HG02623 (cell line): ENCODE data around the gene OAS2.
"Not testable (repeated sequence)": the region's sequence is repeated elsewhere in the genome, so short reads cannot be mapped to it uniquely, and the experiment has no call there.

ENCODE experiments used
- ATAC-seq: cut with Tn5 transposase; IDR thresholded peaks from one replicate; pipeline ENCODE4 v1.9.1; 2021; ENCODE audit warnings: moderate library complexity; ENCODE audit not compliant: unreplicated experiment

Gene OAS2

DNA sequence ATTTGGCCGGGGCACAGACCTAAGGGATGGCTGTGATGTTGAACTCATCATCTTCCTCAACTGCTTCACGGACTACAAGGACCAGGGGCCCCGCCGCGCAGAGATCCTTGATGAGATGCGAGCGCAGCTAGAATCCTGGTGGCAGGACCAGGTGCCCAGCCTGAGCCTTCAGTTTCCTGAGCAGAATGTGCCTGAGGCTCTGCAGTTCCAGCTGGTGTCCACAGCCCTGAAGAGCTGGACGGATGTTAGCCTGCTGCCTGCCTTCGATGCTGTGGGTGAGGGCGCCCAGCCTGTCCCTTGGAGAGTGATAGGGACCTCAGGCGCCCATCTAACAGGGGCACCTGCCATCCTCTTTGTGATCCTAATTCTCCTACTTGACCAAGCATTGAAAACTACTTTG, 27.6 kb upstream of the OAS2 start:
- ATAC-seq = no peak

DNA sequence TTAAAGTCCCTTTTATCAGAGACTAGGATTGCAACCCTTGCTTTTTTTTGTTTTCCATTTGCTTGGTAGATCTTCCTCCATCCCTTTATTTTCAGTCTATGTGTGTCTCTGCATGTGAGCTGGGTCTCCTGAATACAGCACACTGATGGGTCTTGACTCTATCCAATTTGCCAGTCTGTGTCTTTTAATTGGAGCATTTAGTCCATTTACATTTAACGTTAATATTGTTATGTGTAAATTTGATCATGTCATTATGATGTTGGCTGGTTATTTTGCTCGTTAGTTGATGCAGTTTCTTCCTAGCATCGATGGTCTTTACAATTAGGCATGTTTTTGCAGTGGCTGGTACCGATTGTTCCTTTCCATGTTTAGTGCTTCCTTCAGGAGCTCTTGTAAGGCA, 21.2 kb upstream of the OAS2 start:
- ATAC-seq = not testable (repeated sequence)

DNA sequence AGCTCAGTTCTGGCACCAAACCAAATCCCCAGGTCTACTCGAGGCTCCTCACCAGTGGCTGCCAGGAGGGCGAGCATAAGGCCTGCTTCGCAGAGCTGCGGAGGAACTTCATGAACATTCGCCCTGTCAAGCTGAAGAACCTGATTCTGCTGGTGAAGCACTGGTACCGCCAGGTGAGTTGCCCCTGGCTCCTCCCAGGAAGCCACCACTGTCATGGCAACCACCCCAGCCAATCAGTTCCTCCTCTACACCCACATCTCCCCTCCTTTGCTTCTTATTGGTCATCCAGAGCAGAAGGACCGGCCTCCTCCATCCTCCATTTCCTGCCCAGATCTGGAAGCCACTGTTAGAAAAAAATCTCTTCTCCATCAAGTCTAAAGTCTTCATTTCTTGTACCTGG, 17.2 kb upstream of the OAS2 start:
- no peak for ATAC-seq

DNA sequence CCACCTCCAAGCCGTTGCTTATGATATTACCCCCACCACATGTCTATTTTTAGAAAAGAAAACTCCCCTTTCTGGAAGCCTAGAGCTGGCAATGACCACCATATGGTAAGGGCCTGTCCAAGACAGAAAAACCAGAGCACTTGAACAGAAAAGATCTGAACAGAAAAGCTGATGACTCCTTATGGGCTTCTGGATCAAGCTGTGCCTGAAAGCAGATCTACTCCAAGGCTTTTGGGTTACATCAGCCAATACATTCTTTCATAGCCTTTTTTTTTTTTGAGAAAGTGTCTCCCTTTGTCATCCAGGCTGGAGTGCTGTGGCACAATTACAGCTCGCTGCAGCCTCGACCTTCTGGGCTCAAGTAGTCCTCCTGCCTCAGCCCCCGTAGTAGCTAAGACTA, 16.8 kb upstream of the OAS2 start:
- no peak for ATAC-seq

DNA sequence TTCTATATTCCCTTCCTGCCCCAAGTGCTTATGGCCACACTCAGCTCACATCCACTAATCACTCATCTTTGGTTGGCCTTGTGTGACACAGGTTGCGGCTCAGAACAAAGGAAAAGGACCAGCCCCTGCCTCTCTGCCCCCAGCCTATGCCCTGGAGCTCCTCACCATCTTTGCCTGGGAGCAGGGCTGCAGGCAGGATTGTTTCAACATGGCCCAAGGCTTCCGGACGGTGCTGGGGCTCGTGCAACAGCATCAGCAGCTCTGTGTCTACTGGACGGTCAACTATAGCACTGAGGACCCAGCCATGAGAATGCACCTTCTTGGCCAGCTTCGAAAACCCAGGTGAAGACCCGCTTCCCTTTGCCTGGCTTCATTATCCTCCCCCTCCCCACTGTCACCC, 15.8 kb upstream of the OAS2 start:
- no peak for ATAC-seq

DNA sequence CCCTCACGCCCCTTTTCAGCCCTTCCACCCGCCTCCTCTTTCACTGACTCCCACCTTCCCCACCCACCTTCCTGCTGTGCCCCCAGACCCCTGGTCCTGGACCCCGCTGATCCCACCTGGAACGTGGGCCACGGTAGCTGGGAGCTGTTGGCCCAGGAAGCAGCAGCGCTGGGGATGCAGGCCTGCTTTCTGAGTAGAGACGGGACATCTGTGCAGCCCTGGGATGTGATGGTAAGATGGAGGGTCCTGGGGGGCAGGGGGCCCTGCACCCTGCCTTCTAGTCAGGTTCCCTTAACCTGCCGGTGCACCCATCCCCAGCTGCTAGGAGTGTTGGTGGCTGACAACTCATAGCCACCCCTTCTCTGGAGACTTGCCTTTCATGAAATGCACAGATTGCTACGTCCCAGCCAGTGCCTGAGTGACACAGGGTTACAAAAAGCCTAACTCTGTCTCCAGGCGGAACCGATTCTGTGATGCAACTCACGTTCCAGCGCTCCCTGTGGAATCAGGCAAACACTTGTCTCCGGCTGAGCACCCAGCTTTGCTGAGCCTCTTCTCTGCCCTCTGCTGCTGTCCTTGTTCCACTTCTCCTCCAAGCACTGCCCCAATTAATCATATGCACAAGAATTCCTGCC, 15.0 kb upstream of the OAS2 start:
- no peak for ATAC-seq

DNA sequence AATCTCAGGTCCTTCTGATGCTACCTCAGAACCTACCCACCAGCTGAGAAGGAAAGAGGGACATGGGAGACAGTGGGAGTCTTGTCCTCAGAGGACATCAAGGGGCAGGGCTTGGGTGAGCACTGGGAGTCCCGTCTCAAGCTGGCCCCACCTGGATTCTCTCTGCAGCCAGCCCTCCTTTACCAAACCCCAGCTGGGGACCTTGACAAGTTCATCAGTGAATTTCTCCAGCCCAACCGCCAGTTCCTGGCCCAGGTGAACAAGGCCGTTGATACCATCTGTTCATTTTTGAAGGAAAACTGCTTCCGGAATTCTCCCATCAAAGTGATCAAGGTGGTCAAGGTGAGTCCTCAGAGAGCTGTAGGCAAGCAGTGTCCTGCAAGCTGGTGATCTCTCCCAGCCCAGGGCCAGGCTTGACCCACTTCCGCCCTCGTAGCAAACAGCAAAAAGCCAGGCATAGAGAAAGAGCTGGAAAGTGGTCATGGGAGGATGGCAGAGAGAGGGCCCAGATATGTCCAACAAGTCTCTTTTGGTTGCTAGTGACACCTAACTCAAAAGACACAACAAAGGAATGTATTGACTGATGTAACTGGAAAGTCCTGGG, 14.2 kb upstream of the OAS2 start:
- ATAC-seq = no peak

DNA sequence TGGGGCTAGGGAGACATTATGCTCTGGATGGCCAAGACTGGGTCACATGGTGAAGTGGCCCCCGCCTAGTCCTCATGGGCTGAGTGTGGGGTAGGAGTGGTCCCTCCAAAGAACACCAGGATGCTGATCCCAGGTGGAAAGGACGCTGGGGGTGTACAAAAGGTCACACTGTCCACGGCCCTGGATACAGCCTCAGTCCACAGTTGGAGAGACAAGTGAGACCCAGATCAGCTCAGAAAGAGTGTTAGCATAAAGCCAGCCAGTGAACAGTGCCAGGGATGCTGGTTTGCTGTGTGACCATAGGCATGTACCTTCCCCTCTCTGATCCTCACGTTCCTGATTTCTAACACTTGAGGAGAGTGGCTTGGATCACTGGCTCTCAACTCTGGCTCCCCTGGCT, 13.4 kb upstream of the OAS2 start:
- no peak for ATAC-seq

DNA sequence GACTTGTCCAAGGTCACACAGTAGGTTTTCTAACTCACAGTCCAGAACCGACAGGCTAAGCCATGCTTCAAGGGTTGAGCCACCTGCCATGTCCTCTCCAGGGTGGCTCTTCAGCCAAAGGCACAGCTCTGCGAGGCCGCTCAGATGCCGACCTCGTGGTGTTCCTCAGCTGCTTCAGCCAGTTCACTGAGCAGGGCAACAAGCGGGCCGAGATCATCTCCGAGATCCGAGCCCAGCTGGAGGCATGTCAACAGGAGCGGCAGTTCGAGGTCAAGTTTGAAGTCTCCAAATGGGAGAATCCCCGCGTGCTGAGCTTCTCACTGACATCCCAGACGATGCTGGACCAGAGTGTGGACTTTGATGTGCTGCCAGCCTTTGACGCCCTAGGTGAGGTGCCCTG, 12.7 kb upstream of the OAS2 start:
- ATAC-seq = no peak

DNA sequence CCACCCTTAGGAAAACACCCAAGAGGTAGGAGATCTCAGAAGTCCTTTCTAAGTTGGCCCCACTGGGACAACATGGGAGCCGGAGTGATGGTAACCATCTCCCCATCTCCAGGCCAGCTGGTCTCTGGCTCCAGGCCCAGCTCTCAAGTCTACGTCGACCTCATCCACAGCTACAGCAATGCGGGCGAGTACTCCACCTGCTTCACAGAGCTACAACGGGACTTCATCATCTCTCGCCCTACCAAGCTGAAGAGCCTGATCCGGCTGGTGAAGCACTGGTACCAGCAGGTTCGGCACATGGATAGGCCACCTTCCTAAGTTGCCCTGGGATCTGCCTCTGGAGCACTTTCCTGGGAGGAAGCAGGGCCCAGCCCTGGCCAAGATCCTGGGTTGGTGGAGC, 11.0 kb upstream of the OAS2 start:
- no peak for ATAC-seq

DNA sequence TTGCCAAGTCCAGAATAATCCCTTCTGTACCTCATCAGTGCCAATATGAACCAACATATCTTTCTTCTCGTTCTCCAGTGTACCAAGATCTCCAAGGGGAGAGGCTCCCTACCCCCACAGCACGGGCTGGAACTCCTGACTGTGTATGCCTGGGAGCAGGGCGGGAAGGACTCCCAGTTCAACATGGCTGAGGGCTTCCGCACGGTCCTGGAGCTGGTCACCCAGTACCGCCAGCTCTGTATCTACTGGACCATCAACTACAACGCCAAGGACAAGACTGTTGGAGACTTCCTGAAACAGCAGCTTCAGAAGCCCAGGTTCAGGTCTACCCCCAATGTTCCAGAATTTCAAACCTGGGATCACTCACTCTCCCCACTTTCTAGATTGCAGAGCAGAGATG, 10.5 kb upstream of the OAS2 start:
- no peak for ATAC-seq

DNA sequence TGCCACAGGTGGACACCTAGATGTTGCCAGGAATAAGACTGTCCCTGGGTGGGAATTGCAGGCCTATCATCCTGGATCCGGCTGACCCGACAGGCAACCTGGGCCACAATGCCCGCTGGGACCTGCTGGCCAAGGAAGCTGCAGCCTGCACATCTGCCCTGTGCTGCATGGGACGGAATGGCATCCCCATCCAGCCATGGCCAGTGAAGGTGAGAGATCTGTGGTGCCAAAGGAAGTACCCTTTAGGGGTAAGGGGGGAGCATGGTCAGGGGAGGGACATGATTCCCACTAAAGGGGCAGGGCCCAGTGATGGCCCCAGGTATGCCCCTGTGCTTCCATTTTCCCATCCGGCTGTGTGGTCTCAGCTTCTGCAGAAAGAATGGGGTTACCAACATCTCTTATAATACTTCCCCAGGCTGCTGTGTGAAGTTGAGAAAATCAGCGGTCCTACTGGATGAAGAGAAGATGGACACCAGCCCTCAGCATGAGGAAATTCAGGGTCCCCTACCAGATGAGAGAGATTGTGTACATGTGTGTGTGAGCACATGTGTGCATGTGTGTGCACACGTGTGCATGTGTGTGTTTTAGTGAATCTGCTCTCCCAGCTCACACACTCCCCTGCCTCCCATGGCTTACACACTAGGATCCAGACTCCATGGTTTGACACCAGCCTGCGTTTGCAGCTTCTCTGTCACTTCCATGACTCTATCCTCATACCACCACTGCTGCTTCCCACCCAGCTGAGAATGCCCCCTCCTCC, 8.6 kb upstream of the OAS2 start:
- ATAC-seq = no peak

DNA sequence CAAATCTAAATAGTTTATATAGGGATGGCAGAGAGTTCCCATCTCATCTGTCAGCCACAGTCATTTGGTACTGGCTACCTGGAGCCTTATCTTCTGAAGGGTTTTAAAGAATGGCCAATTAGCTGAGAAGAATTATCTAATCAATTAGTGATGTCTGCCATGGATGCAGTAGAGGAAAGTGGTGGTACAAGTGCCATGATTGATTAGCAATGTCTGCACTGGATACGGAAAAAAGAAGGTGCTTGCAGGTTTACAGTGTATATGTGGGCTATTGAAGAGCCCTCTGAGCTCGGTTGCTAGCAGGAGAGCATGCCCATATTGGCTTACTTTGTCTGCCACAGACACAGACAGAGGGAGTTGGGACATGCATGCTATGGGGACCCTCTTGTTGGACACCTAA, 7.9 kb upstream of the OAS2 start:
- ATAC-seq = no peak

DNA sequence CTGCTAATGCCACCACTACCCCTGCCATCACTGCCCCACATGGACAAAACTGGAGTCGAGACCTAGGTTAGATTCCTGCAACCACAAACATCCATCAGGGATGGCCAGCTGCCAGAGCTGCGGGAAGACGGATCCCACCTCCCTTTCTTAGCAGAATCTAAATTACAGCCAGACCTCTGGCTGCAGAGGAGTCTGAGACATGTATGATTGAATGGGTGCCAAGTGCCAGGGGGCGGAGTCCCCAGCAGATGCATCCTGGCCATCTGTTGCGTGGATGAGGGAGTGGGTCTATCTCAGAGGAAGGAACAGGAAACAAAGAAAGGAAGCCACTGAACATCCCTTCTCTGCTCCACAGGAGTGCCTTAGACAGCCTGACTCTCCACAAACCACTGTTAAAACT, 7.1 kb upstream of the OAS2 start:
- no peak for ATAC-seq

DNA sequence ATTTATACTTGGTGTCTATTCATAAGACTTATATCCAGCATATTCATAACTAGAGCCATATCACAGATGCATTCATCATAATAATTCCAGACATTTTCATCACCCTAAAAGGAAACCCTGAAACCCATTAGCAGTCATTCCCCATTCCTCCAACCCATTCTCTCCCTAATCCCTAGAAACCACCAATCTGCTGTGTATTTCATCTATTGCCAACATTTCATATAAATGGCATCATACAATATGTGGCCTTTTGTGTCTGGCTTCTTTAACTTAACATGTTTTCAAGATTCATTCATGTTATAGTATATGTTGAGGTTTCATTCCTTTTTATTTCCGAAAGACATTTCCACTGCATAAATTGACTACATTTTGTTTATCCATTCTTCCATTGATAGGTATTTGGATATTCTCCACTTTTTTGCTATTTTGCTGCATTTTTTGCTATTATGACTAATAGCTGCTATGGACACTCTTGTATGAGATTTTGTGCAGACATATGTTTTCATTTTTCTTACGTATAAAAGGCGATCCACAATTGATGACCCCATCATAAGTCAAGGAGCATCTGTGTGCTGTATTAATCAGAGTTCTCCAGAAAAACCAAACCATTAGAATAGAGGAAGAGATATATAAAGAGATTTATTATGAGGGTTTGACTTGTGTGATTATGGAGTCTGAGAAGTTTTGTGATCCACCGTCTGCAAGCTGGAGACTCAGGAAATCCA, 5.1 kb upstream of the OAS2 start:
- ATAC-seq = no peak

DNA sequence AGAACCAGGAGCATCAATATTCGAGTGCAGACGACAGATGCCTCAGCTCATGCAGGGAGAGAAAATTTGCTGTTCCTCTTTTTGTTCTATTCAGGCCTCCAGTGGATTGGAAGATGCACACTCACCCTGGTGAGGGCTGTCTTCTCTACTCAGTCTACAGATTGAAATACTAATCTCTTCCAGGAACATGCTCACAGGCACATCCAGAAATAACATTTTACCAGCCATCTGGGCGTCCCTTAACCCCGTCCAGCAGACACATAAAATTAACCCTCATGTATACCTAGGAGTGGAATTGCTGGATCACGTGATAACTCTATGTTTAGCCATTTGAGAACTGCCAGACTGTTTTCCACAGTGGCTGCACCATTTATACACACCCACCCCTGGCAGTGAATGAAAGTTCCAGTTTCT, 4.5 kb upstream of the OAS2 start:
- ATAC-seq = no peak

DNA sequence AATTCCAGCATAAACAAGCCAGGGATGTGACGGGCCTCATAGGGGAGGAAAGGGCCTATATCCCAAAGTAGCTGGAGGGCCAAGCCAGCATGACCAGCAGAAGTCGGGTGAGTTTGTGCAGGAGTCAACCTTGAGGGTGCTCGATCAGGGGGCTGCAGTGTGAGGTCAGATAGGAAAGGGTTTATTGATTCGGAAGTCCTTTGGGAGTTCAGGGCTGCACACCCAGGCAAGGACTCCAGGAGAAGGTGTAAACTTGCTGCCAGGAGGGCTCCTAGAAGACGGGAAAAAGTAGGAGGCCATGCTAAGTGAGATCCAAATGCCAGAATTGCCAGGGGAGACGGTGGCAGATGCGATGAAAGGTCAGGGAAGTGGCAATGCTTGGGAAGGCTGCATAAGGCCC, 3.4 kb upstream of the OAS2 start:
- ATAC-seq = no peak

DNA sequence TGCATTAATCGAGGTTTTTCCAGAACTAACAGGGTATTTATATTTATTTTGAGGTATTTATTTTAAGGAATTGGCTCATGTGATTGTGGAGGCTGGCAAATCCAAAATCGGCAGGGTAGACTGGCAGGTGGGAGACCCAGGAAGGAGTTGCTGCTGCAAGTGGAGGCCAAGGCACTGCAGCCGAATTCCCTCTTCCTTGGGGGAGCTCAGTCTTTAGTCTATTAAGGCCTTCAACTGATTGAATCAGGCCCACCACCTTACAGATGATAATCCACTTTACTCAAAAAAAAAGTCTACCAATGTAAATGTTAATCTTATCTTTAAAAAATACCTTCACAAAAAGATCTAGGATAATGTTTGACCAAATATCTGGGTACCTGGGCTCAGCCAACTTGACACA, 1.2 kb upstream of the OAS2 start:
- no peak for ATAC-seq

DNA sequence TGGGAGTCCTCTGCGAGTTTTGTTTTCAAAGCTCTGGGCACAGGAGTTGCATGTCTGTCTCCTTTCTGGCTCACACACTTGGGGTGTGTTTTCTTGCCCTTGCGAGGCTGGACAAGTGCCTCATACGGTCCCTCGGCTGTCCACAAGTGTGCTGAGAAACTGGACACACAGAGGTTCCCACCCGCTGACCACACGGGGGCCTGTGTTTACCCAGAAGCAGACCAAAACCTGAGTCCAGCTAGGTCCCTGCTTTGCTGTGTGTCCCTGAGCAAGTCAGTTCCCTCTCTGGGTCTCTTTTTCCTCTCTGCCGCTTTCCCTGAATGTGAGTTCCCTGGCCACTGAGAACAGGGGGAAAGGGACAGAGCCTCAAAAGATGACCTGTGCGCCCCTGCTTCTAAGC, 678 bp upstream of the OAS2 start:
- no peak for ATAC-seq

DNA sequence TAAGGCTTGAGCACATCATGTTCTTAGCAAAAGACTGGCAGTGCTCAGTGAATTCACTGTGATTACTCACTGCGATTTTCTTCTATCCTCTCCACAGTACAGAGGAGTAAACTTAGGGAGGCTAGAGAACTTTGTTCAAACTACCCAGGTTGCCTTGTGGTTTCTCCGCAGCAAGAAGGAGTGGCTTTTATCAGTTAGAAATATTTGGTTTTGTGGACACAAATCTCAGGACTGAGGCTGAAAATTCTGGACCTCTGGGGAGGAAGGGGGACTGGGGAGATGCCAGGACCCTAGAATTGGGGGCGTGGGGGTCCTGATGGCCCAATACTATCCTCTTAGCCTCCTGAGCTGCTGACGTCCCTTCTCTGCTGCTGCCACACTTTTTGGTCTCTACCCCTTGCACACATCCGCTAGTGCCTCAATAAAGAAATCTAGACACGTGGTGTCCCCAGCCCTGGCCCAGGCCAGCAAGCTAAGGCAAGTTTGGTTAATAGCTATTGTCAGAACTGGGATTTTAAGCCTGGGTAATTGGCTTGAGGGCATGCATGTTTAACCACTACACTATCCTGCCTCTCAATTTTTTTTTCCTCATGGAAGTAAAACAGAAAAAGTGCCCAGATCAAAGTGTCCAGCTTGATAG, 842 bp downstream of the OAS2 start:
- ATAC-seq = no peak

DNA sequence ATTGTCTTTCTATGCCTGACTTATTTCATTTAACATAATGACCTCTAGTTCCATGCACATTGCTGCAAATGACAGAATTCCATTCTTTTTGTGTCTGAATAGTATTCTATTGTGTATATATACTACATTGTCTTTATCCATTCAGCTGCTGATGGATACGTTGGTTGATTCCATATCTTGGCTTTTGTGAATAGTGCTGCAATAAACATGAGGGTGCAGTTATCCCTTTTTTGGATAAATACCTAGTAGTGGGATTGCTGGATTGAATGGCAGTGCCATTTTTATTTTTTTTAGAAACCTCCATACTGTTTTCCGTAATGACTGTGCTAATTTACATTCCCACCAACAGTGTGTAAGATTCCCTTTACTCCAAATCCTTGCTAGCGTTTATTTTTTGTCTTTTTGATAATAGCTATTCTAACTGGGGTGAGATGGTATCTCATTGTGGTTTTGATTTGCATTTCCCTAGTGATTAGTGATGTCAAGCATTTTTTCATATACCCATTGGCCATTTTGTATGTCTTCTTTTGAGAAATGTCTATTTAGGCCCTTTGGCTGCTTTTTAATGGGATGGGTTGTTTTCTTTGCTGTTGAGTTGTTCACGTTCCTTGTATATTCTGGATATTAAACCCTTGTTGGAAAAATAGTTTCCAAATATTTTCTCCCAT, 2.3 kb downstream of the OAS2 start:
- ATAC-seq = no peak
